ENCODE measurements around the gene FAM222A. TPM values are rescaled to one million over a fixed set of nuclear protein-coding genes. Genes with fewer than 3 reads are reported as not detected.

FAM222A gene
- total RNA-seq, result 1 to 10 TPM; 1.7 to 4.4 (median 3.5) TPM
- long read RNA-seq, donor 1, partial matches to known transcripts, result 1 of 6 reads
- long read RNA-seq, donor 1, other reads (novel, unspliced or antisense), result 1 of 6 reads
- long read RNA-seq, donor 2, result 0 reads

DNA sequence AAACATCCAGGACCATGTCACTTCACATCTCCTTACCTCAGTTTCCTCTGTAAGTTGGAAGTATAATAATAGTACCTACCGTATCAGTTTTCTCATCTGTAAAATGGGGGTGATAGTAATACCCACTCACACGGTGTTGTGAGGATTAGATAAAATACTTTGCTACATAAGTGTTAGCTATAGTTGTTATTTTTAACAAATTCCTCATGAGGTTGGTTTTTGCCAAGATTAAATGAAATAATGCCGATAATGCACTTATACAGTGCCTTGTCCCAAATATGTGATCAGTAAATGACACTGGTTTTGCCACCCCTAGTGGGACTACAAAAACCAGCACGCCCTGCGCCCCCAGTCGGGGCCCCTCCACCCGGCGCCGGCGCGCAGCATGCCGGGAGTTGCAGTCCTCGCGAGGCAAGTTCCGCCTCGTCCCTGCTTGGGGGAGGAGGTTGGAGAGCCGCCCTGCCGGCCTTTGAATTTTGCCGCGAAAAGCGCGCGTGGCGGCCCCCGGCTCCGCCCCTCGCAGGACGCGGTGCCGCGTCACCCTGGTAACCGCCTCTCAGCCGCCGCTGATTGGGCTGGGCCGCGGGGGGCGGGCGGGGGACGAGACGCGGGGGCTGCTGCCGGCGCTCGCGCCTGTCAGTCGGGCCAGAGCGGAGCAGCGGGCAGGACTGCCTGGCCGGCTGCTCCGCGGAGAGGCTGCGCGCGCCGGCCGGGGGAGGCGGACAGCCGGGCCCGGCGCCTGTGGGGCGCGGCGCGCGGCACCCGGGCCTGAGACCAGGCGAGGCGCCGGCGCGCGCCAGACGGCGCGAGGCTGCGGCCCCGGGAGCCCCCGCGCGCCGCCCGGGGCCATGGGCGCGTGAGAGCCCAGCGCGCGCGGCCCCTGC, at the start of gene FAM222A:
Gene FAM222A (plus strand): TSS at position 639 of the 884 bp plus-strand sequence. CDS start 30,322 bp downstream, outside the sequence.
- TF ChIP-seq, protein P1, sequence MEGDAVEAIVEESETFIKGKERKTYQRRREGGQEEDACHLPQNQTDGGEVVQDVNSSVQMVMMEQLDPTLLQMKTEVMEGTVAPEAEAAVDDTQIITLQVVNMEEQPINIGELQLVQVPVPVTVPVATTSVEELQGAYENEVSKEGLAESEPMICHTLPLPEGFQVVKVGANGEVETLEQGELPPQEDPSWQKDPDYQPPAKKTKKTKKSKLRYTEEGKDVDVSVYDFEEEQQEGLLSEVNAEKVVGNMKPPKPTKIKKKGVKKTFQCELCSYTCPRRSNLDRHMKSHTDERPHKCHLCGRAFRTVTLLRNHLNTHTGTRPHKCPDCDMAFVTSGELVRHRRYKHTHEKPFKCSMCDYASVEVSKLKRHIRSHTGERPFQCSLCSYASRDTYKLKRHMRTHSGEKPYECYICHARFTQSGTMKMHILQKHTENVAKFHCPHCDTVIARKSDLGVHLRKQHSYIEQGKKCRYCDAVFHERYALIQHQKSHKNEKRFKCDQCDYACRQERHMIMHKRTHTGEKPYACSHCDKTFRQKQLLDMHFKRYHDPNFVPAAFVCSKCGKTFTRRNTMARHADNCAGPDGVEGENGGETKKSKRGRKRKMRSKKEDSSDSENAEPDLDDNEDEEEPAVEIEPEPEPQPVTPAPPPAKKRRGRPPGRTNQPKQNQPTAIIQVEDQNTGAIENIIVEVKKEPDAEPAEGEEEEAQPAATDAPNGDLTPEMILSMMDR (IDR thresholded peaks at IDR 0.05), result no peak
- Histone ChIP-seq H3K4me1 (ENCODE audit: low read depth) (peaks cover 18% of the 10 kb centered on the region), H3K36me3 (ENCODE audit: low read depth) (no peaks in the 10 kb centered on the region), H3K9me3 (no peaks in the 10 kb centered on the region), H3K4me3 (peak within 1 kb of the TSS; percentile 22)
- intact Hi-C loops (cut with DNase I, micrococcal nuclease), result no loop called here
- ATAC-seq (peak; percentile 93), DNase-seq (peak; percentile 97 to 99 (median 97))

DNA sequence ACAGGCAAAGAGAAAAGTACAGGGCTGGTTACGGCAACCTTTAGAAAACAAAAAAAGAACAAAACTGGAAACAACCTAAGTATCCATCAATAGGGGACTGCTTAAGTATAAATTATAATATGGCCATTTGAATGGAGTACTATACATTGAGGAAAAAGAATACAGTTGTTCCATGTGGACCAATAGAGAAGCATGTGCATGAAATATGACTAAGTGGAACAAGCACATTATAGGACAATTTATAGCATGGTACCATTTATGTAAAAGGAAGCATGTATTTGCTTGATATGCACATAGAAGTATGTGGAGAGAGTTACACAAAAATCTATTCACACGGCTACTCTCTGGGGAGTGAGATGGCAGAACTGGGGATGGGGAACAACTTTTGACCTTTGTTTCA, 49.2 kb upstream of the FAM222A start:
- no peaks in the 10 kb centered on the region for H3K36me3 ChIP-seq (ENCODE audit: low read depth)
- intact Hi-C loops (cut with DNase I, micrococcal nuclease), result no loop called here
- H3K4me3 ChIP-seq, result no peak overlapping the region
- H3K4me1 ChIP-seq (ENCODE audit: low read depth), result no peaks in the 10 kb centered on the region
- no peak for ATAC-seq
- no peak for DNase-seq
- TF ChIP-seq, protein P1 (IDR thresholded peaks at IDR 0.05), result no peak
- H3K9me3 ChIP-seq, result no peaks in the 10 kb centered on the region

DNA sequence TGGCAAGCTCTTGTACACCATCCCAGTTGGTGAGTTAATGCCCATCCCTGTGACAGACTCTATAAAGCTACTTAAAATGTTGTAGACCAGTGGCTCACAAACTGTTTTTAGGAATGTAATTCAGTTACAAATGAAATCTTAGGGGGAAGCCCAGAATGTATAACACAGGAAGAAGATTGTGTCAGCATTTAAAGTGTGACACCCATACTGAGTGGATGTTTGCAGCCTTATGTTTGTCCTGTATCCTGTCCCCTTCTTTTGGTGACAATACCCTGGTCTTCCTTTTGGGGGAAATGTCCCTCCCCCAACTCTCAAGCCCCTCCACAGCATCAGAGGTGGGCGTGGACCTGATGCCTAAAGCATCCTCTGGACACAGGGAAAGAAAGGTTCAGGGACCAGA, 47.6 kb upstream of the FAM222A start:
- DNase-seq (no peak), ATAC-seq (no peak)
- Histone ChIP-seq H3K4me1 (ENCODE audit: low read depth) (no peaks in the 10 kb centered on the region), H3K4me3 (no peak overlapping the region), H3K9me3 (no peaks in the 10 kb centered on the region), H3K36me3 (ENCODE audit: low read depth) (no peaks in the 10 kb centered on the region)
- TF ChIP-seq, protein P1 (IDR thresholded peaks at IDR 0.05), result no peak
- intact Hi-C loops (cut with DNase I, micrococcal nuclease), result no loop called here

DNA sequence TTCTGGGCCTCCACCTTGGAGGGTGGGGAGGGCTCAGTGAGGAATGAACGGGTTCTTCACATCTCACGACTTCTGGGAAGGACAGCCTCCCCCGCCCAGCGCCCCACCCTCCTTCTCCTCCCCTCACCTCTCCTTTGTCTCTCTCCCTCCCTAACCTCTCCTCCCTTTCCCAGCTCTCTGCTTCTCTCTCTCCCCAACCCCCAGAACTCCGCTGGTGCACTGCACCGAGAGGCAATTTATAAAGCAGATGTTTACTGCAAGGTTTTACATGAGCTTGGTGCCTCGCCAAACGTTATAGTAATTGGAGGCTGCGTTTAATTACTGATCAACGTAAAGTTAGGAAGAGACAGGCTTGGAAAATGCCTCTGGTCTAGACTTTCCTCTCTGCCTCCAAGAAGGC, 42.9 kb upstream of the FAM222A start:
- intact Hi-C loops (cut with DNase I, micrococcal nuclease), result no loop called here
- TF ChIP-seq, protein P1 (IDR thresholded peaks at IDR 0.05), result no peak
- DNase-seq (no peak), ATAC-seq (peak; percentile 18)
- Histone ChIP-seq H3K4me3 (no peak overlapping the region), H3K9me3 (no peaks in the 10 kb centered on the region), H3K36me3 (ENCODE audit: low read depth) (no peaks in the 10 kb centered on the region), H3K4me1 (ENCODE audit: low read depth) (no peaks in the 10 kb centered on the region)

DNA sequence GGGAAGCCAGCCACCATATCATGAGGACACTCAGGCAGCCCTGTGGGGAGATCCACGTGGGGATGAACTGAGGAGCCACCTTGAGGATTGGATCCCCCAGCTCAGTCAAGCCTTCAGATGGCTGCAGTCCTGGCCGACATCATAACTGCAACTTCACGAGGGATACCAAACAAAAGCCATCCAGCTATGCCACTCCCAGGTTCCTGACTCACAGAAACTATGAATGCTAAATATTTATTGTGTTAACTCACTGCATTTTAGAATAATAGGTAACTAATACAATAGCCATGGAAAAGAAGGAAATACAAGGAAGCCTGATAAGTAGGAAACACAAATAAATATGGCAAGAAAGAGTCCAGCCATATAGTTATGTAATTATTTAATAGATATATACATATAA, 42.1 kb upstream of the FAM222A start:
- Histone ChIP-seq H3K36me3 (ENCODE audit: low read depth) (no peaks in the 10 kb centered on the region), H3K4me1 (ENCODE audit: low read depth) (no peaks in the 10 kb centered on the region), H3K4me3 (no peak overlapping the region), H3K9me3 (no peaks in the 10 kb centered on the region)
- DNase-seq, result no peak
- ATAC-seq, result no peak
- intact Hi-C loops (cut with DNase I, micrococcal nuclease), result no loop called here
- TF ChIP-seq, protein P1 (IDR thresholded peaks at IDR 0.05), result no peak

Measured in mucosa of descending colon (tissue), 3 donors.